GM12878 (cell line): ENCODE results near the gene IP6K3. TPM values are rescaled to one million over a fixed set of nuclear protein-coding genes. Genes with fewer than 3 reads are reported as not detected.

Experiments
- ATAC-seq: fragments of 200-7000 bp; cut with Tn5 transposase; 3 replicates; pipeline ENCODE4 v1.9.1; 2020; ENCODE audit warnings: mild to moderate bottlenecking, moderate library complexity
- BruUV-seq: library from RNA; stranded (reverse); fragments of 400-500 nt; replicated peaks from 2 replicates; lab custom pipeline; 2021; lab: Mats Ljungman, UMichigan
- CTCF ChIA-PET: fragments of 300-600 bp; sonication (Branson Sonifier 250); formaldehyde crosslinking; extraction: SDS; loops from one replicate; lab custom pipeline; 2021; ENCODE audit warnings: inconsistent platforms; lab: Yijun Ruan, JAX
- POLR2A ChIA-PET: fragments of 350-600 bp; formaldehyde crosslinking; extraction: SDS; loops from one replicate; lab custom pipeline; 2021; ENCODE audit warnings: inconsistent platforms; lab: Charles Lee
- RAD21 ChIA-PET: fragments of 300-600 bp; sonication (Branson Sonifier 250); formaldehyde crosslinking; loops from one replicate; lab custom pipeline; 2023; ENCODE audit warnings: antibody characterized with exemption; ENCODE audit not compliant: unreplicated experiment; lab: Charles Lee
- SMC1A ChIA-PET: fragments of 300-600 bp; sonication (Branson Sonifier 250); formaldehyde crosslinking; loops from one replicate; lab custom pipeline; 2023; ENCODE audit not compliant: unreplicated experiment, uncharacterized antibody; lab: Charles Lee
- DNase-seq: peaks from one replicate; pipeline ENCODE4 v3.0.0-alpha.2; 2011; ENCODE audit warnings: low read depth, low spot score
- FAIRE-seq: peaks from 3 replicates; lab custom pipeline; 2011; peaks lifted over from hg19 to GRCh38; lab: Jason Lieb, UNC
- H2AFZ ChIP-seq: 2 replicates; pipeline ENCODE4 v1.6.0; 2011; ENCODE audit warnings: low read depth, low read length, control low read depth; ENCODE audit not compliant: control insufficient read depth
- H3K27ac ChIP-seq: 2 replicates; pipeline ENCODE4 v1.5.1; 2011; ENCODE audit warnings: control low read depth; ENCODE audit not compliant: control insufficient read depth, insufficient read depth
- H3K27me3 ChIP-seq, 2 experiments: replicated peaks in 1 of 2; 2 replicates each; pipeline versions ENCODE4 v1.6.0 to v1.6.1; 2011; ENCODE audit warnings: low read length in 1 of 2; ENCODE audit not compliant: control insufficient read depth in 2 of 2, insufficient read depth in 2 of 2
- H3K36me3 ChIP-seq, 2 experiments: 2 replicates each; pipeline ENCODE4 v1.5.1; 2011; ENCODE audit warnings: low read length in 1 of 2; ENCODE audit not compliant: control insufficient read depth in 2 of 2, insufficient read depth in 2 of 2
- H3K4me1 ChIP-seq: 2 replicates; pipeline ENCODE4 v1.6.1; 2011; ENCODE audit warnings: mild to moderate bottlenecking, low read length, moderate library complexity, mixed read lengths; ENCODE audit not compliant: control insufficient read depth, insufficient read depth
- H3K4me2 ChIP-seq: 2 replicates; pipeline ENCODE4 v1.6.0; 2011; ENCODE audit warnings: control low read depth; ENCODE audit not compliant: control insufficient read depth, insufficient read depth
- H3K4me3 ChIP-seq: fragments of 200-600 bp; sonication (generic); 2 replicates; pipeline ENCODE4 v1.5.1; 2016
- H3K79me2 ChIP-seq: 2 replicates; pipeline ENCODE4 v1.6.0; 2011; ENCODE audit warnings: low read length; ENCODE audit not compliant: control insufficient read depth, insufficient read depth
- H3K9ac ChIP-seq: 2 replicates; pipeline ENCODE4 v1.8.0; 2011; ENCODE audit warnings: low read length, control low read depth, mixed read lengths; ENCODE audit not compliant: control insufficient read depth, insufficient read depth
- H3K9me3 ChIP-seq: replicated peaks from 3 replicates; pipeline ENCODE4 v1.5.1; 2011; ENCODE audit warnings: mild to moderate bottlenecking, low read length; ENCODE audit not compliant: control insufficient read depth, insufficient read depth
- H4K20me1 ChIP-seq: 2 replicates; pipeline ENCODE4 v1.6.0; 2011; ENCODE audit not compliant: control insufficient read depth, insufficient read depth
- ATF3 ChIP-seq: IDR thresholded peaks from 2 replicates; pipeline ENCODE4 v1.6.1; 2011; ENCODE audit warnings: low read depth, mild to moderate bottlenecking, low read length, moderate library complexity, borderline replicate concordance; ENCODE audit errors: extremely low read depth
- BHLHE40 ChIP-seq, 2 experiments: fragments of 450-650 bp in 1 of 2; IDR thresholded peaks; 2 replicates each; pipeline ENCODE4 v1.6.1; 2011 to 2017; ENCODE audit warnings: low read depth in 2 of 2, borderline replicate concordance in 1 of 2, improper control_type of control experiment in 1 of 2, low read length in 1 of 2, mild to moderate bottlenecking in 1 of 2
- BMI1 ChIP-seq: fragments of 450-650 bp; IDR thresholded peaks from 2 replicates; pipeline ENCODE4 v1.6.1; 2016; ENCODE audit warnings: mild to moderate bottlenecking, moderate library complexity, borderline replicate concordance
- E2F8 ChIP-seq: fragments of 450-650 bp; IDR thresholded peaks from 2 replicates; pipeline ENCODE4 v1.6.1; 2018; ENCODE audit warnings: mild to moderate bottlenecking, low read depth, moderate library complexity; ENCODE audit not compliant: partially characterized antibody
- ELK1 ChIP-seq: IDR thresholded peaks from 2 replicates; pipeline ENCODE4 v1.6.1; 2012; ENCODE audit warnings: low read depth, low read length, improper control_type of control experiment
- MYC ChIP-seq: IDR thresholded peaks from 2 replicates; pipeline ENCODE4 v1.6.1; 2011; ENCODE audit warnings: mild to moderate bottlenecking, low read length, moderate library complexity, inconsistent platforms; ENCODE audit not compliant: insufficient read depth, insufficient replicate concordance, insufficient read length, severe bottlenecking
- NFIC ChIP-seq: IDR thresholded peaks from 2 replicates; pipeline ENCODE4 v1.6.1; 2012; ENCODE audit warnings: low read depth, mild to moderate bottlenecking, inconsistent platforms, low read length, moderate library complexity
- PBX3 ChIP-seq: IDR thresholded peaks from 2 replicates; pipeline ENCODE4 v1.6.1; 2011; ENCODE audit warnings: mild to moderate bottlenecking, low read depth, low read length, moderate library complexity; ENCODE audit not compliant: insufficient replicate concordance
- POLR2AphosphoS5 ChIP-seq: IDR thresholded peaks from 2 replicates; pipeline ENCODE4 v1.6.1; 2011; ENCODE audit warnings: mild to moderate bottlenecking, low read length, inconsistent platforms
- RCOR1 ChIP-seq: conservative IDR thresholded peaks from 2 replicates; pipeline ENCODE4 v1.6.1; 2012; ENCODE audit warnings: low read depth, low read length, improper control_type of control experiment
- RELA ChIP-seq: fragments of 450-650 bp; IDR thresholded peaks from 2 replicates; pipeline ENCODE4 v1.8.0; 2014; ENCODE audit warnings: borderline replicate concordance; ENCODE audit not compliant: partially characterized antibody
- SPI1 ChIP-seq: IDR thresholded peaks from 2 replicates; pipeline ENCODE4 v1.6.1; 2011; ENCODE audit warnings: low read depth, mild to moderate bottlenecking, low read length, moderate library complexity, borderline replicate concordance; ENCODE audit not compliant: insufficient read depth
- TCF12 ChIP-seq: IDR thresholded peaks from 2 replicates; pipeline ENCODE4 v1.6.1; 2011; ENCODE audit warnings: low read depth, mild to moderate bottlenecking, low read length
- WRNIP1 ChIP-seq: IDR thresholded peaks from 2 replicates; pipeline ENCODE4 v1.6.1; 2011; ENCODE audit warnings: low read depth, low read length, improper control_type of control experiment, borderline replicate concordance
- ZNF24 ChIP-seq: fragments of 450-650 bp; IDR thresholded peaks from 2 replicates; pipeline ENCODE4 v1.6.1; 2017; ENCODE audit warnings: antibody characterized with exemption, mild to moderate bottlenecking
- WGBS: methylation state at CpG from one replicate; pipeline ENCODE4 v1.1.6; 2016; ENCODE audit warnings: low lambda C conversion rate; ENCODE audit not compliant: insufficient replicate concordance, insufficient coverage; ENCODE audit errors: missing lambda C conversion rate; 5-methylcytosine and 5-hydroxymethylcytosine counted together
- in situ Hi-C: fragments of 300-500 bp; cut with MboI; formaldehyde crosslinking; loops from 9 replicates; pipeline ENCODE4 v1.14.3; 2018; ENCODE audit warnings: mixed read lengths
- intact Hi-C: fragments of 100-400 bp; cut with micrococcal nuclease; formaldehyde crosslinking; loops from one replicate; pipeline ENCODE4 v1.14.2; 2022; ENCODE audit not compliant: unreplicated experiment
- polyA plus RNA-seq, 11 experiments: library from polyadenylated mRNA; depleted of rRNA in 4 of 11; unstranded in 6 of 11; stranded (reverse) in 5 of 11; fragments of >200 nt; fragmentation: Nextera tagmentation in 4 of 11; fragmentation: Illumina TruSeq in 1 of 11; extraction: Ambion mirVana in 4 of 11; extraction: Trizol in 1 of 11; gene quantifications; 1 replicate in 1 of 11; 2 replicates in 10 of 11; pipeline versions ENCODE4 v1.2.1 to v1.2.3, GENCODE V29; 2011 to 2016; ENCODE audit warnings: inconsistent platforms in 2 of 11, missing spikeins in 2 of 11, low read depth in 1 of 11
- total RNA-seq, 4 experiments: library from RNA; depleted of rRNA in 3 of 4; stranded (reverse); fragments of >200 nt in 3 of 4; fragmentation: Illumina TruSeq in 1 of 4; extraction: Trizol in 1 of 4; gene quantifications; 2 replicates each; pipeline versions ENCODE4 v1.2.1 to v1.2.3, GENCODE V29; 2013 to 2021
- TF ChIP-seq, protein P1 (sequence below): IDR thresholded peaks from 2 replicates; pipeline ENCODE4 v1.6.1; 2012; ENCODE audit warnings: low read depth, low read length, improper control_type of control experiment

IP6K3 gene
- total and polyA plus RNA-seq, 10 of the 15 experiments (the other 5 are each of a cell fraction or from before 2014, with no cell fraction given): 0.02 to 0.15 (median 0.09) TPM; not detected in 7

DNA sequence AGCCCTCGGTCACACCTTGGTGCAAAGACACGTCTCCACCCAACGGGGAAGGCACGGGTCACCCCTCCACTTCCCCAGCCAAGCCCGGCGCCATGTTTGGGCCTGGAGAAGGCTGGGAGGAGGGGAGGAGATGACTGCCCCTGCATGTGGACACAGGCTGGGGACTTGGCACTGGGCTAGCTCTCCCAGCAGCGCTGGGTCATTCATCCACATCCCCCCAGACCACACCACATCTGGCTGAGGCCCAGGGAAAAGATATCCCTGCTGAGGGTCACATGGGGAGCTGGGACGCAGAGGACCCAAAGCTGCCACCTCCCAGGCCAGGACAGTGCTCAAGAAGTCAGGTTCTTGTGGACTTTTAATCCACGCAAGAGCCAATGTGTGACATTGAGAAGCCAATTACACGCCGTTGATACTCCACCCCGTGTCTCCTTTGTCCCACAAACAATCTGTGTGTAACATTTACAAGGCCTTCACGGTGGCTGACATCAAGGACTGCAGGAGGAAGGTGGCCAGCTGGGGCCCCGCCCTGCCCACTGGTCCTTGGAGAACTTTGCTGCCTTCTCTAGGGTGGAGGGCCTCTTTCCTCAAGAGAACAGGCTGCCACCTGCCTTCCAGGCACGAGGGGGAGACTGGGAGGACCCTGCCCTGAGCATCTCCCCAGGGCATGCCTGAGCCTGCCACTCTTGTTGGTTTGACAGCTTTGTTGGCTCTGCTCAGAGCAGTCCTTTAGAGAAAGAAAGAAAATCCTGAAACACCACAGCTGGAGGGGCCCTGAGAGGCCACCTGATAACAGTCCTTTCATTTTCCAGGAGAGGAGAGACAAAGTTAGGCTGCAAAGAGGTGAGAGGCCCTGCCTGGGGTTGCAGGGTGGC lies 5.3 kb upstream of the IP6K3 start:
- RAD21 ChIA-PET: no interaction called here
- Histone ChIP-seq H3K27me3 (no peaks in the 10 kb centered on the region; a peak in 2 of 4 replicates), H3K4me3 (no peak overlapping the region), H3K36me3 (no peaks in the 10 kb centered on the region), H3K9me3 (no peaks in the 10 kb centered on the region), H3K4me2 (no peak overlapping the region), H3K79me2 (no peaks in the 10 kb centered on the region), H2AFZ (no peak overlapping the region), H3K27ac (no peak overlapping the region), H4K20me1 (no peaks in the 10 kb centered on the region), H3K9ac (no peak overlapping the region), H3K4me1 (peaks cover 11% of the 10 kb centered on the region)
- DNase-seq (no peak), ATAC-seq (peak; percentile 50), FAIRE-seq (no peak)
- SMC1A ChIA-PET: no interaction called here
- POLR2A ChIA-PET: no interaction called here
- in situ Hi-C loops: no loop called here
- intact Hi-C loops: no loop called here
- no TSS peak for BruUV-seq
- WGBS: 25% methylated on average over 15 of the region's 15 CpGs
- CTCF ChIA-PET: no interaction called here
- TF ChIP-seq RELA (no peak), WRNIP1 (no peak), SPI1 (no peak), PBX3 (no peak), NFIC (no peak), BMI1 (no peak), MYC (no peak), ATF3 (no peak), POLR2AphosphoS5 (no peak), ZNF24 (no peak), ELK1 (no peak), E2F8 (no peak), TCF12 (no peak), RCOR1 (no peak), BHLHE40 (IDR thresholded peaks at IDR 0.05; ENCODE audit: borderline replicate concordance in 1 of 2, low read depth in 2 of 2, low read length in 1 of 2) (no peak)
- TF ChIP-seq, protein P1, sequence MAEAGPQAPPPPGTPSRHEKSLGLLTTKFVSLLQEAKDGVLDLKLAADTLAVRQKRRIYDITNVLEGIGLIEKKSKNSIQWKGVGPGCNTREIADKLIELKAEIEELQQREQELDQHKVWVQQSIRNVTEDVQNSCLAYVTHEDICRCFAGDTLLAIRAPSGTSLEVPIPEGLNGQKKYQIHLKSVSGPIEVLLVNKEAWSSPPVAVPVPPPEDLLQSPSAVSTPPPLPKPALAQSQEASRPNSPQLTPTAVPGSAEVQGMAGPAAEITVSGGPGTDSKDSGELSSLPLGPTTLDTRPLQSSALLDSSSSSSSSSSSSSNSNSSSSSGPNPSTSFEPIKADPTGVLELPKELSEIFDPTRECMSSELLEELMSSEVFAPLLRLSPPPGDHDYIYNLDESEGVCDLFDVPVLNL: no peak
